Sigmoid colon (tissue), 7 donors: Measurements from ENCODE around the gene KCNQ4. TPM values are rescaled to one million over a fixed set of nuclear protein-coding genes. Genes with fewer than 3 reads are reported as not detected.

ENCODE experiments used
- DNase-seq: peaks from one replicate; pipeline ENCODE4 v3.0.0-alpha.2; 2019
- H3K27ac ChIP-seq, 4 donors: fragments of 200-600 bp; sonication (generic); one replicate each; pipeline ENCODE4 v1.5.1; 2016 to 2019; ENCODE audit warnings: mild to moderate bottlenecking in 1 of 4
- H3K27me3 ChIP-seq, 3 donors: fragments of 200-600 bp; sonication (generic); one replicate each; pipeline ENCODE4 v1.5.1; 2019; ENCODE audit warnings: mild to moderate bottlenecking in 1 of 3
- H3K36me3 ChIP-seq, 4 donors: fragments of 200-600 bp; sonication (generic); one replicate each; pipeline ENCODE4 v1.5.1; 2016 to 2019
- H3K4me1 ChIP-seq, 4 donors: fragments of 200-600 bp; sonication (generic); one replicate each; pipeline ENCODE4 v1.5.1; 2017 to 2019
- H3K4me3 ChIP-seq, 4 donors: fragments of 200-600 bp; sonication (generic); one replicate each; pipeline ENCODE4 v1.5.1; 2017 to 2019; ENCODE audit warnings: mild to moderate bottlenecking in 2 of 4, moderate library complexity in 1 of 4
- H3K9me3 ChIP-seq, 4 donors: fragments of 200-600 bp in 3 of 4; sonication (generic) in 3 of 4; one replicate each; pipeline versions ENCODE4 v1.5.1 to v1.6.1; 2013 to 2019
- EP300 ChIP-seq, 4 donors: sonication (generic); formaldehyde crosslinking; IDR thresholded peaks; one replicate each; pipeline ENCODE4 v1.6.1; 2017; ENCODE audit warnings: antibody characterized with exemption in 4 of 4
- POLR2A ChIP-seq, 2 donors: fragments of 450-650 bp; IDR thresholded peaks; one replicate each; pipeline ENCODE4 v1.6.1; 2016; ENCODE audit warnings: antibody characterized with exemption in 2 of 2, mild to moderate bottlenecking in 2 of 2, moderate library complexity in 2 of 2
- POLR2AphosphoS5 ChIP-seq, 4 donors: sonication (generic); formaldehyde crosslinking; IDR thresholded peaks; one replicate each; pipeline ENCODE4 v1.6.1; 2017; ENCODE audit warnings: antibody characterized with exemption in 4 of 4
- WGBS, 2 donors: extraction: QIAGEN DNeasy Blood & Tissue Kit; methylation state at CpG; one replicate each; pipeline ENCODE4 v1.1.7; 2013; 5-methylcytosine and 5-hydroxymethylcytosine counted together
- intact Hi-C: fragments of 100-400 bp; cut with DNase I; formaldehyde crosslinking; loops from one replicate; pipeline ENCODE4 v1.15.1; 2023
- polyA plus RNA-seq, 3 donors: library from polyadenylated mRNA; stranded (reverse); fragments of 200-250 nt; gene quantifications; one replicate each; pipeline ENCODE4 v1.2.3, GENCODE V29; 2013
- total RNA-seq, 4 donors: library from RNA; depleted of rRNA; stranded (reverse); fragments of >200 nt; gene quantifications; one replicate each; pipeline ENCODE4 v1.1.0, GENCODE V29; 2016
- TF ChIP-seq, protein P1 (sequence below), 4 experiments: fragments of 450-650 bp in 3 of 4; fragments of 200-600 bp in 1 of 4; IDR thresholded peaks; one replicate each; pipeline ENCODE4 v1.5.1; 2016 to 2019; ENCODE audit warnings: antibody characterized with exemption in 4 of 4, mild to moderate bottlenecking in 3 of 4, moderate library complexity in 2 of 4
- donor health status: healthy with polysubstance abuse.
- donor health status: Bipolar disorder and iron deficiency.
- donor health status: healthy.

The KCNQ4 gene
- total and polyA plus RNA-seq, 7 donors: 0.60 to 10.8 (median 6.3) TPM; not detected in 1

DNA sequence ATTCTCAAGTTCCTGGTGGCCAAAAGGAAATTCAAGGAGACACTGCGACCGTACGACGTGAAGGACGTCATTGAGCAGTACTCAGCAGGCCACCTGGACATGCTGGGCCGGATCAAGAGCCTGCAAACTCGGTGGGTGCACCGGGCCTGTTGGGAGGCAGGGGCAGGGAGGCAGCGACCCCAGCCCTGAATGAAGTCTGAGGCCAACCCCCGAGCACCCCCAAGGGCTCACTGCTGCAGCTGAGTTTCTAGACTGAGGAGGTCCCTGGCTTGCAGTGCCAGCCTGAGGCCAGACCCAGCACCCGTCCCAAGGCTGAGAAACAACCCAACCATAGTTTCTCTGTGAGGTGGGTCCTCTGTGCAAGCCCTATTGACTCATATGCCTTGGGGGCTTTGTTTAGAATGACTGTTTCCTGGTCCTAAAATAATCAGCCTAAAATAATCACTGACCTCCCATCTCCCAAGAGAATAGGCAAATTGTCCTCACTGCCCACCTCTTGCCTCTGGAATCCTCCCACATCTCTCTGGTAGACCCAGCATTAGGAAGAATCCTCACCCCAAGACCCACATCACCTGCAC lies 51.5 kb downstream of the KCNQ4 start:
- WGBS, 2 donors: 87 to 93% methylated on average over 11 of the region's 11 CpGs
- DNase-seq: no peak
- intact Hi-C loops: no loop called here
- Histone ChIP-seq H3K9me3 (no peaks in the 10 kb centered on the region), H3K27ac (no peak overlapping the region), H3K4me1 (no peaks in the 10 kb centered on the region), H3K36me3 (peaks cover 14 to 82% (median 23%) of the 10 kb centered on the region in 4 donors), H3K27me3 (no peaks in the 10 kb centered on the region), H3K4me3 (no peak overlapping the region)
- TF ChIP-seq, protein P1, sequence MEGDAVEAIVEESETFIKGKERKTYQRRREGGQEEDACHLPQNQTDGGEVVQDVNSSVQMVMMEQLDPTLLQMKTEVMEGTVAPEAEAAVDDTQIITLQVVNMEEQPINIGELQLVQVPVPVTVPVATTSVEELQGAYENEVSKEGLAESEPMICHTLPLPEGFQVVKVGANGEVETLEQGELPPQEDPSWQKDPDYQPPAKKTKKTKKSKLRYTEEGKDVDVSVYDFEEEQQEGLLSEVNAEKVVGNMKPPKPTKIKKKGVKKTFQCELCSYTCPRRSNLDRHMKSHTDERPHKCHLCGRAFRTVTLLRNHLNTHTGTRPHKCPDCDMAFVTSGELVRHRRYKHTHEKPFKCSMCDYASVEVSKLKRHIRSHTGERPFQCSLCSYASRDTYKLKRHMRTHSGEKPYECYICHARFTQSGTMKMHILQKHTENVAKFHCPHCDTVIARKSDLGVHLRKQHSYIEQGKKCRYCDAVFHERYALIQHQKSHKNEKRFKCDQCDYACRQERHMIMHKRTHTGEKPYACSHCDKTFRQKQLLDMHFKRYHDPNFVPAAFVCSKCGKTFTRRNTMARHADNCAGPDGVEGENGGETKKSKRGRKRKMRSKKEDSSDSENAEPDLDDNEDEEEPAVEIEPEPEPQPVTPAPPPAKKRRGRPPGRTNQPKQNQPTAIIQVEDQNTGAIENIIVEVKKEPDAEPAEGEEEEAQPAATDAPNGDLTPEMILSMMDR (IDR thresholded peaks at IDR 0.05): no peak
- TF ChIP-seq POLR2A (IDR thresholded peaks at IDR 0.05): no peak
- no peak for TF ChIP-seq EP300 (IDR thresholded peaks at IDR 0.05)
- no peak for TF ChIP-seq POLR2AphosphoS5 (IDR thresholded peaks at IDR 0.05)

DNA sequence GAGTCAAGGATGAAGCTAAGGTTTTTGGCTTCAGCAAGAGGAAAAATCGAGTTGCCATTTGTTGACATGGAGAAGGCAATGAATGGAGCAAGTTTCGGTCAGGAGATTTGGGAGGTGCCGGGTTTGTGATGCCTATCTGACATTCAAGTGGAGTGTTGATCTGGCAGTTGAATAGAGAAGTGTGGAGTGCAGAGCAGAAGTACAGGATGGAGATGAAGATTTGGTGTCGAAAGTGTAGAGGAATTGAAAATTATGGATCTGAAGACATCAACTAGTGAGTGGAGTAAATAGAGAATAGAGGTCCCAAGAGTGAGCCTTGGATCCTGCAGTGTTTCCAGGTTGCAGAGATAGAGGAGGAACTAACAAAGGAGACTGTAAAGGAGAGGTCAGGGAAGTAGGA lies 52.7 kb downstream of the KCNQ4 start:
- Histone ChIP-seq H3K4me3 (no peak overlapping the region), H3K36me3 (peaks cover 14 to 85% (median 23%) of the 10 kb centered on the region in 4 donors), H3K27me3 (no peaks in the 10 kb centered on the region), H3K9me3 (no peaks in the 10 kb centered on the region), H3K27ac (no peak overlapping the region), H3K4me1 (no peaks in the 10 kb centered on the region)
- 87 to 88% methylated on average over 4 of the region's 4 CpGs for WGBS, 2 donors
- DNase-seq: no peak
- intact Hi-C loops: no loop called here
- TF ChIP-seq POLR2A (IDR thresholded peaks at IDR 0.05): no peak
- TF ChIP-seq, protein P1 (IDR thresholded peaks at IDR 0.05): no peak
- TF ChIP-seq EP300 (IDR thresholded peaks at IDR 0.05): no peak
- no peak for TF ChIP-seq POLR2AphosphoS5 (IDR thresholded peaks at IDR 0.05)

DNA sequence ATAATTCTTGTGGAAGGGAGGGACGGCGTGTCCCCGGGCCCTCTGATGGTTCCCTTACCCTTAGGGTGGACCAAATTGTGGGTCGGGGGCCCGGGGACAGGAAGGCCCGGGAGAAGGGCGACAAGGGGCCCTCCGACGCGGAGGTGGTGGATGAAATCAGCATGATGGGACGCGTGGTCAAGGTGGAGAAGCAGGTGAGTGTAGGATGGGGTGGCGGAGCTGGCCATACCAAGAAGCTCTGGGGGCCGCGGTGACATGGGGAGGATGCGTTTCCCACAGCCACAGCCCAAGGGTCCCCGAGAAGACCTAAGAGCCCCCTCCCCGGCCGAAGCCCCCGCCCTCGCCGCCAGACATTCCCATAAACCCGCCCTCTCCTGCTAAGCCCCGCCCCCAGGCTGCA lies 54.0 kb downstream of the KCNQ4 start:
- WGBS, 2 donors: 71 to 89% methylated on average over 24 of the region's 24 CpGs
- intact Hi-C loops: no loop called here
- Histone ChIP-seq H3K27me3 (no peaks in the 10 kb centered on the region), H3K9me3 (no peaks in the 10 kb centered on the region), H3K27ac (no peak overlapping the region), H3K36me3 (peaks cover 14 to 75% (median 23%) of the 10 kb centered on the region in 4 donors), H3K4me1 (no peaks in the 10 kb centered on the region), H3K4me3 (no peak overlapping the region)
- TF ChIP-seq, protein P1 (IDR thresholded peaks at IDR 0.05): no peak
- TF ChIP-seq POLR2A (IDR thresholded peaks at IDR 0.05) (no peak), POLR2AphosphoS5 (IDR thresholded peaks at IDR 0.05) (no peak), EP300 (IDR thresholded peaks at IDR 0.05) (no peak)
- no peak for DNase-seq

- intact Hi-C loops: no loop called here
These were observed 54.7 kb downstream of the KCNQ4 start for GRCh38 chr1:40838045-40838979.

More at GRCh38 chr1:40838045-40838979, 54.7 kb downstream of the KCNQ4 start:
- no peak overlapping the region for H3K27ac ChIP-seq
- WGBS, 2 donors: 84 to 91% methylated on average over 60 of the region's 60 CpGs
- H3K4me3 ChIP-seq: no peak overlapping the region
- H3K36me3 ChIP-seq: peaks cover 14 to 68% (median 23%) of the 10 kb centered on the region in 4 donors
- TF ChIP-seq, protein P1 (IDR thresholded peaks at IDR 0.05): no peak
- no peak for TF ChIP-seq POLR2A (IDR thresholded peaks at IDR 0.05)
- no peak for TF ChIP-seq POLR2AphosphoS5 (IDR thresholded peaks at IDR 0.05)
- no peak for TF ChIP-seq EP300 (IDR thresholded peaks at IDR 0.05)
- no peaks in the 10 kb centered on the region for H3K4me1 ChIP-seq
- DNase-seq: no peak
- no peaks in the 10 kb centered on the region for H3K27me3 ChIP-seq
- H3K9me3 ChIP-seq: peaks cover 0 to 3% (median 0%) of the 10 kb centered on the region in 4 donors
